ENCODE data around the gene ADAMTS13.

ADAMTS13 gene

GRCh38 chr9:133457233-133457632, 35.1 kb downstream of the ADAMTS13 start:
- no peak for DNase-seq

- DNase-seq, result no peak
Measured at GRCh38 chr9:133457748-133458147, 35.6 kb downstream of the ADAMTS13 start.

GRCh38 chr9:133458643-133459312, 36.6 kb downstream of the ADAMTS13 start:
- no peak for DNase-seq

DNA sequence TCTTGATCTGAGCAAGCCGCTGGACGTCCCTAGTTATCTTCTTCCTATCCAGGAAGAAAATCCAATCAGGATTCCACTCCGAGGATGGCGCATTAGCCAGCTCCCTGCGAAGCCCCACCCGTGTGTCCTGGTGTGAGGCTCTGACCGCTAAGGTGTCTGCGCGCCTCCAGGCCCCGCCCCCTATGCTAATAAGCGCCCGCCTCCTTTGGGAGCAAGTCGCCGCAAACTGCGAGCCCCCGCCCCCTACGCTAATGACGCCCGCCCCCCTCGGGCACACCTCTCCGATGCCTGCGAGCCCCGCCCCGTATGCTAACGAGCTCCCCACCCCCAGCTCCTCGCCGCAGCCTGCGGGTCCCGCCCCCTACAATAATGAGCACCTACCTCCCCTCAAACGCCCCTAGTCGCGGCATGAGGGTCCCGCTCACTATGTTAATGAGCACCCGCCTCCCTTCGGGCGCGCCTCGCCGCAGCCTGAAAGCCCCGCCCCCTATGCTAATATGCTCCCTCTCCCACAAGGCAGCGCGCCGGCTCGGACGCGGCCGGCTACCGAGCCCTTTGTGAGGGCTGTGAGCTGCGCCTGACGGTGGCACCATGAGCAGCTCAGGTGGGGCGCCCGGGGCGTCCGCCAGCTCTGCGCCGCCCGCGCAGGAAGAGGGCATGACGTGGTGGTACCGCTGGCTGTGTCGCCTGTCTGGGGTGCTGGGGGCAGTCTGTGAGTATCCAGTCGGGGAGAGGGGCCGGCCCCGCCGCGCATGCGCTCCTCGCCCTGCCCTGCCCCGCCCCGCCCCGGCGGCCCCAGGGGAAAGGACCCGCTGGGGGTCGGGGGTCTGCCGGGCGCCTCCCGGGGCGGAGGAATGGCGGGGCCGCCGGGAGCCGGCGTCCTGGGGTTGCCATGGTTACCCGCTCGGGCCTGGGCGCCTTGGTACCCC, 37.6 kb downstream of the ADAMTS13 start, which contains the start of gene CACFD1:
Gene CACFD1, plus strand, starts transcription at position 503 of the 929 bp plus-strand sequence. Its CDS starts 89 bp downstream, at position 592.
- DNase-seq, result peak; percentile 93

DNA sequence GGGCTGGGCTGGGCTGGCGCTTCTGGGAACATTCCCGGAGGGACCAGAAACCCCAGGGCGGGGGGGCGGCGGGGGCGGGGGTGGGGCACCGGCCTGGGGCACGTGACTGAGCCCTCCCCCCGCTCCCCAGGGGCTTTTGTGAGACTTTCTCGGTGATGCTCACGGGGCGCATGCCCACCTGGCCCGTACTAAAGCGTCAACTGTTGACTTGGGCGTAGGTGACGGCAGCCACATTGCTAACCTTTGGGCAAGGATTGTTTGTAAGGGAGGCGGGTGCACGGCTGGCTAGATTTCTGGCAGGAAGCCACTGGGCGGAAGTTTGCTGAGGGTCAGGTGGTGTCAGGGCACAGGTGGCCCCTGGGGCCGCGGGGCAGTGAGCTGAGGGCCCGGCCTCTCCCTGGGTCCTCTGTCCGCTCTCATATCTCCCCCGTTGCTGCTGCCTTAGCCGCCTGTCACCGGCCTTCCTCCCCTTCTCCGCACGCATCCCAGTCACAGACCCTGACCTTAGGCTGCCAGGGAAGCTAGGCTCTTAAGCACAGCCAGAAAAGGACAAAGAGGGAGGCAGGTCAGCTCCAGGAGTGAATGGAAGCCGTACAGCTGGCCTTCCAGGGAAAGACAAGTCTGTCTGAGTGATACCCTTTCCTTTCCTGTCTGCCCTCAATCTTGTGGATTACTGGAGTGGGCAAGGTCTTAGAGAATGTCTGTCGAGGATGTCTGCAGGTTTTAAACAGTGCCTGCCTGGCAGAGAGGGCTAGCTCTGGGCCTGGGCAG, 38.4 kb downstream of the ADAMTS13 start:
- peak; percentile 40 for DNase-seq

GRCh38 chr9:133461975-133462374, 39.8 kb downstream of the ADAMTS13 start:
- DNase-seq, result no peak

DNA sequence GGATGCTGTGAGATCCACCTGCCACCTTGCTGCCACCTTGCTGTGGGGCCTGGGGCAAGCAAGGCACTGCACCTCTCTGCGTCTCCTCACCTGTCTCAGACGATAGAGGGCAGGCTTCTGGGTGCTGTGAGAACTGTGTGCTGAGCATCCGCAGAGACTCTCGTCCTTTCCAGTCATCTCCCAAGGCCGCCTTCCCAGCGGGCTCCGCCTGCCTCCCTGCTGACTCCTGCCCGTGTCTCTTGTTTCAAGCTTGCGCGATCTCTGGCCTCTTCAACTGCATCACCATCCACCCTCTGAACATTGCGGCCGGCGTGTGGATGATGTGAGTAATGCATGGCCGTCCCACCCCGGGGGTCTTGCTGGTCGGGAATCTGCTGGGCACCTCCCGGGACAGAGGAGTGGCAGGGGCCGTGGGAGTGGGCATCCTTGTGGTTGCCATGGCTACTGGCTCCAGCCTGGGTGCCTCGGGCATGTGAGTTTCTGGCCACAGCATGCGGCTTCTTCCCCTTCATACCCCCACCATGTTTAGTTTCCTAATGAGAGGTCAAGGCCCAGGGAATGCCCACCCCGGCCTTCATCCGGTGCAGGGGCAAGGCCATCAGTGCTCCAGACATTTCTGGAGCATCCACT, 41.2 kb downstream of the ADAMTS13 start:
- DNase-seq, result no peak

DNA sequence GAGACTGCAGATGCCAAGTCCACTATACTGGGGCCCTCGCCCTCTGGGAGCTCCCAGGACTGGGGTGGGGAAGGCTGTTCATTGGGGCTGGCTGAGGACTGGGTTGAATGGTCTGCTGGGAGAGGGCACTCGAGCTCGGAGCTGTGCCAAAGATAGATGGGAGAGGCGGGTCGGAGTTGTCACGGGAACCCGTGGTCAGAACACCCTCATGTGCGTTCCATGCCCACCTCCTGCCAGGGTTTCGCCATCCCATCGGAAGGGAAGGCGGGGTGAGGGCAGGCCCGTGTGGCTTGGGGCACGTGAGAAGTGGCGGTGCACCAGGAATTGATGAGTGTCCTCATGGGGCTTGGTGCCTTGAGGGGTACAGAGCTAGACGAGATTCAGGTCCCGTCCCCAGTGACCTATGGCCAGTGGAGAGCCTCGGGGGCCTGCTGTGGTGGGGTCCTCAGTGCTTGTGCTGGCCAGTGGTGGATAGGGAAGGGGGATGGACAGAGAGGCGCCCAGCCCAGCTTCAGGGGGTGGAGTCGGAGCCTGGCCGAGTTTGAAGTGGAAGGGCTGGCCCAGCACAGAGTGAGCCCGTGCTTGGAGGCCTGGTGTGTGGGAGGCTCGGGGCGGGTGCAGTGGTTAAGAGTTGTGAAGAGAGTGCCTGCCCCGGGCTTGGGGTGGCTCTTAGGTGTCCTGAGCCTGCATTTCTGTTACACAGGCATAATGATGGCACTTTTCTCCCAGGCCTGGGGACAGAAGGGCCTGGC, 41.9 kb downstream of the ADAMTS13 start:
- no peak for DNase-seq

GRCh38 chr9:133464638-133465037, 42.5 kb downstream of the ADAMTS13 start:
- no peak for DNase-seq

- no peak for DNase-seq
Measured at GRCh38 chr9:133465984-133466383, 43.8 kb downstream of the ADAMTS13 start.

DNA sequence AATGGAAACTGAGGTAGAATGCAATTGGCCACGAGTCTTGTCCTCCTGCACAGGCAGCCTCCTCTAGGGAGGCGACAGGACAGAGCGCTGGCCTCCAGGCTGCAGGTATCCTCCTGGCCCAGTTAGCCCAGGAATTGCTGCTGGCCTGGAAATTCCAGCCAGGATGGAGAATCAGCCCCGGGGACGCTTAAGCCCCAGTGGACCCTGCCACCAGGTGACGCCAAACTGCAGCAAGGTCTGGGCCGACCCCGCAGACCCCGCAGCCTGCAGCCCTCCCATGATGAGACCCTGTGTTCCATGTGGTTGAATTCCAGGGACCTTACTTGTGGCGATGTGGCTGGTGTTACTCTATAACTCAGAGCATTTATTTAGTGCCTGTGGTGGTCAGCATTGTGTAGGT, 44.9 kb downstream of the ADAMTS13 start:
- no peak for DNase-seq

GRCh38 chr9:133468374-133468773, 46.2 kb downstream of the ADAMTS13 start:
- DNase-seq, result no peak

DNA sequence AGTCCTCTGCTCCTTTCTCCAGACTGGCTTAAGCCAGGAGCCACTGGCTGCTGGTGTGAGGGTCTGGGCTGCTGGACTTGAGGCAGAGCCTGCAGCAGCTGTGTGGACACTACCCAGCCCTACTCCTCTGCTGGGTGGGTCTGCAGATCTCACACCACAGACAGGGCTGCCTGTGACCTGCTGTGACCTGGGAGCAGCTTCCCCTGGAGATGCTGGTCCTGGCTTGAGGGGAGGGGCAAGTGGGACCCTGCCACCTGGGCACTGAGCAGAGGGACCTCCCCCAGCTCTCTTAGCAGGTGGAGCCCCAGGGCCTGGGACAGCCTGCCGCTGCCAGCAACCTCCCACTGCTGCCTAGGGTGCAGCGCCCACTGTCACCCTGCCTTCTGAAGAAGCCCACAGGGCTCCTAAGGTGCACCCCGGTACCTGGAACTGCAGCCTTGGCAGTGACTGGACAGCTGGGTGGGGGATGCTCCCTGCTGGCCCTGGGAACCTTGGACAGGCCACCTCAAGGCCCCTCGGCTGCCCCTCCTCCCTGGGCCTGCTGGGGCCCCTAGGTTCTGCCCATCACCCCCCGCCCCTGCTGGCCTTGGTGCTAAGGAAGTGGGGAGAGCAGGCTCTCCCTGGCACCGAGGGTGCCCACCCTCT, 46.7 kb downstream of the ADAMTS13 start:
- DNase-seq, result no peak

DNA sequence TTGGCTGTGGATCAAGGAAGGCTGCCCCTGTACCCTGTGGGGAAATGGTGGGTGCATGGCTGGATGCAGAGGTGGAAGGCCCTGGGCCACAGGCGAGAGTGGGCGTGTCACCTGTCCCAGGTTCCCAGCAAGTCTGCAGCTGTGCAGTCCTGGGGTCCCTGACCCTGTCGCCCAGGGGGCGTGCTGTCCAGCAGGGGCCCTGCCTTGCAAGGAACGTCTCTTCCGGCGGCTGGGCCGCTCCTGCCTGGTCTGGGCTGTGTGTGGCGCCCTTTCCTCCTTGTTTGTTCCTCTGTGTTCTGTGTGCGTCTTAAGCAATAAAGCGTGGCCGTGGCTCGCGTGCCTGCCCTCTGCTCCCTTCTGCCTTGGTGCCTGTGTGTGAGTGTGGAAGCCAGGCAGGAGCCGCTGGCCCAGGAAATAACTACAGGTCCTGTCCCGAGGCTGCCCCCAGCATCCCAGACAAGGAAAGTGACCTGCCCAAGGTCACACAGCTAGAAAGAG, 48.3 kb downstream of the ADAMTS13 start:
- no peak for DNase-seq

DNA sequence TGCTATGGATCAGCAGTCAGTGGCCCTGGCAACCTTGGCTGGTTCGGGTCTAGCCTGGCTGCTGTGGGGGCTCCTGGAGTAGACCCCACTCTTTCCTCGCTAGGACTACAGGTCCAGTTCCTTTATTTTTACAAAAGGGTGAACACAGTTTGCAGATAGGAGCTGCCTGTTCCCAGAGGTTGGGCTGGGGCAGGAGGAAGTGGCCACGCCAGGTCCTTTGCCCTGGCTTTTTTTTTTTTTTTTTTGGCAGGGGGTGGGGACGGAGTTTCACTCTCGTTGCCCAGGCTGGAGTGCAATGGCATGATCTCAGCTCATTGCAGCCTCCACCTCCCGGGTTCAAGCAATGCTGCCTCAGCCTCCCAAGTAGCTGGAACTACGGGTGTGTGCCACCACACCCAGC, 48.8 kb downstream of the ADAMTS13 start:
- DNase-seq, result no peak

DNA sequence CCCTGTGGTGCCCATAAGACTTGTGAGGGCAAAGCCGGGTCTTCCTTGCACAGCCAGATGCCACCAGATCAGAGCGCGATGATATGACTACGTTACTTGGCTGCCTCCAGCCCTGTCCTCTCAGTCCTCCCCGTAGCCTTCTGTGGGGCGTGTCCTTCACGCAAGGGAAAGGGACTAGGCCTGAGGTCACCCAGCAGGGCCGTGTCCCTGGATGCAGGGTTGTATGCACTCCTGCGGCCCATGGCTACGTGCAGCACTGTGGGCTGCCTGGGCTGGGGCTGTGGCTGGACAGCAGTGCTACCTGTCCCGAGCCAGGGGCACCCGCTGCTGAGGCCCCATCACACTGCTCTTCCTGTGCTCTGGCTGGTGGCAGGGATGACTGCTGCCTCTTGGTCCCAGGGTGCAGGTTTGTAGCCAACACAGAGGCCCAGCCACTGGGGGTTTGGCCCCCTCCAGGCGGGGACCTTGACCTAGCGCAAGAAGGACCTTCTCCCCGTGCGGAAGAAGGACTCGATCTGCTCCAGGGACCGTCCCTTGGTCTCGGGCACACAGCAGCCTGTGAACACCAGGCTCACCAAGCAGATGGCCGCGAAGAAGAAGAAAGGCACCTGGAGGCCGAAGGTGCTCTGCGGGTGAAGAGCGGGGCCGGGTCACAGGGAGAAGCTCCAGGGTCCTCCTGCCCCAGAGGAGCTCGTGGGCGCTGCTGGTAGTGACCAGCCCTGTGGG, 49.5 kb downstream of the ADAMTS13 start:
- DNase-seq, result no peak

GRCh38 chr9:133472277-133472645, 50.1 kb downstream of the ADAMTS13 start:
- DNase-seq, result no peak

GRCh38 chr9:133472753-133473378, 50.7 kb downstream of the ADAMTS13 start:
- DNase-seq, result no peak

DNA sequence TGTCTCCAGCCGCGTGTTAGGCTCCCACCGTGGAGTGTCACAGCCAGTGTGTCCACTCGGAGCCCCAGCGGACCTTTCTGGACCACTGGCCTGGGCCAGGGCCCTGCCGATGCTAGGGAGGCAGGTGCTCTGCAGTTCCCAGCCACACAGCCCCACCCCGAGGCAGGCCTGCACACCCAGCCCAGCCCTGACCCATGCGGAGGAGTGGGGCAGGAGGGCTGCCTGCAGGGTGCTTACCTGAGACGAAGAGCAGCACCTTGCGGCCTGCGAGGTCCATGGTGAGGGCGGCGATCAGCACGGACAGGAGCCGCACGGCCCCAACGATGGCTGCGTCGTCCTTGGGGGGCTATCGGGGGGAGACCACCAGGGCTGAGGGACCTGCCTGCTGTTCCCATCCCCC, 51.6 kb downstream of the ADAMTS13 start:
- no peak for DNase-seq

- DNase-seq, result no peak
Measured at GRCh38 chr9:133474215-133474614, 52.0 kb downstream of the ADAMTS13 start.
